Measurements from ENCODE around the gene UGT1A7. TPM values are rescaled to one million over a fixed set of nuclear protein-coding genes. Genes with fewer than 3 reads are reported as not detected.

UGT1A7 gene
- total RNA-seq, 1 experiment from 2014 or later = 0.18 TPM

GRCh38 chr2:233816334-233816733, 134.6 kb downstream of the UGT1A7 start:
- CTCF ChIA-PET = no interaction called here
- Histone ChIP-seq H3K4me3 (ENCODE audit: low read depth, low read length) (no peak overlapping the region), H3K27me3 (replicated peaks; ENCODE audit: control insufficient read depth, insufficient read depth, low read length) (no peaks in the 10 kb centered on the region), H3K36me3 (ENCODE audit: control insufficient read depth, insufficient read depth, low read length) (no peaks in the 10 kb centered on the region), H3K4me1 (no peaks in the 10 kb centered on the region), H3K9me3 (no peaks in the 10 kb centered on the region)
- no TSS peak for BruUV-seq (replicated peaks)
- TF ChIP-seq CTCF (IDR thresholded peaks at IDR 0.05; ENCODE audit: insufficient read depth in 1 of 2, low read depth in 1 of 2, low read length in 1 of 2, severe bottlenecking in 1 of 2, unreplicated experiment in 1 of 2) = no peak
- no peak for DNase-seq
- Mint-ChIP-seq H3K4me1 (ENCODE audit: low read depth, unreplicated experiment) (no peaks in the 10 kb centered on the region), H3K36me3 (ENCODE audit: insufficient read depth, unreplicated experiment) (no peaks in the 10 kb centered on the region), H3K9me3 (ENCODE audit: unreplicated experiment) (no peaks in the 10 kb centered on the region), H3K4me3 (ENCODE audit: unreplicated experiment) (no peak overlapping the region), H3K27me3 (ENCODE audit: insufficient read depth, unreplicated experiment) (no peaks in the 10 kb centered on the region), H3K27ac (ENCODE audit: unreplicated experiment) (no peak overlapping the region)
- POLR2A ChIA-PET = no interaction called here
- intact Hi-C loops (cut with micrococcal nuclease; ENCODE audit: unreplicated experiment) = no loop called here

GRCh38 chr2:233816771-233817170, 135.1 kb downstream of the UGT1A7 start:
- Histone ChIP-seq H3K27me3 (replicated peaks; ENCODE audit: control insufficient read depth, insufficient read depth, low read length) (no peaks in the 10 kb centered on the region), H3K4me3 (ENCODE audit: low read depth, low read length) (no peak overlapping the region), H3K9me3 (no peaks in the 10 kb centered on the region), H3K4me1 (no peaks in the 10 kb centered on the region), H3K36me3 (ENCODE audit: control insufficient read depth, insufficient read depth, low read length) (no peaks in the 10 kb centered on the region)
- no TSS peak for BruUV-seq (replicated peaks)
- POLR2A ChIA-PET = no interaction called here
- Mint-ChIP-seq H3K27me3 (ENCODE audit: insufficient read depth, unreplicated experiment) (no peaks in the 10 kb centered on the region), H3K27ac (ENCODE audit: unreplicated experiment) (no peak overlapping the region), H3K9me3 (ENCODE audit: unreplicated experiment) (no peaks in the 10 kb centered on the region), H3K36me3 (ENCODE audit: insufficient read depth, unreplicated experiment) (no peaks in the 10 kb centered on the region), H3K4me1 (ENCODE audit: low read depth, unreplicated experiment) (no peaks in the 10 kb centered on the region), H3K4me3 (ENCODE audit: unreplicated experiment) (no peak overlapping the region)
- no peak for TF ChIP-seq CTCF (IDR thresholded peaks at IDR 0.05; ENCODE audit: insufficient read depth in 1 of 2, low read depth in 1 of 2, low read length in 1 of 2, severe bottlenecking in 1 of 2, unreplicated experiment in 1 of 2)
- CTCF ChIA-PET = no interaction called here
- DNase-seq = no peak
- intact Hi-C loops (cut with micrococcal nuclease; ENCODE audit: unreplicated experiment) = no loop called here

- Mint-ChIP-seq H3K9me3 (ENCODE audit: unreplicated experiment) (no peaks in the 10 kb centered on the region), H3K27me3 (ENCODE audit: insufficient read depth, unreplicated experiment) (no peaks in the 10 kb centered on the region), H3K36me3 (ENCODE audit: insufficient read depth, unreplicated experiment) (no peaks in the 10 kb centered on the region), H3K4me1 (ENCODE audit: low read depth, unreplicated experiment) (no peaks in the 10 kb centered on the region), H3K27ac (ENCODE audit: unreplicated experiment) (no peak overlapping the region), H3K4me3 (ENCODE audit: unreplicated experiment) (no peak overlapping the region)
- Histone ChIP-seq H3K27me3 (replicated peaks; ENCODE audit: control insufficient read depth, insufficient read depth, low read length) (no peaks in the 10 kb centered on the region), H3K4me1 (no peaks in the 10 kb centered on the region), H3K4me3 (ENCODE audit: low read depth, low read length) (no peak overlapping the region), H3K36me3 (ENCODE audit: control insufficient read depth, insufficient read depth, low read length) (no peaks in the 10 kb centered on the region), H3K9me3 (no peaks in the 10 kb centered on the region)
- DNase-seq = no peak
- no TSS peak for BruUV-seq (replicated peaks)
- POLR2A ChIA-PET = no interaction called here
- intact Hi-C loops (cut with micrococcal nuclease; ENCODE audit: unreplicated experiment) = no loop called here
- no peak for TF ChIP-seq CTCF (IDR thresholded peaks at IDR 0.05; ENCODE audit: insufficient read depth in 1 of 2, low read depth in 1 of 2, low read length in 1 of 2, severe bottlenecking in 1 of 2, unreplicated experiment in 1 of 2)
- CTCF ChIA-PET = no interaction called here
These were observed 135.7 kb downstream of the UGT1A7 start for GRCh38 chr2:233817361-233817911.
